ENCODE data around the gene TMEM81.

DNA sequence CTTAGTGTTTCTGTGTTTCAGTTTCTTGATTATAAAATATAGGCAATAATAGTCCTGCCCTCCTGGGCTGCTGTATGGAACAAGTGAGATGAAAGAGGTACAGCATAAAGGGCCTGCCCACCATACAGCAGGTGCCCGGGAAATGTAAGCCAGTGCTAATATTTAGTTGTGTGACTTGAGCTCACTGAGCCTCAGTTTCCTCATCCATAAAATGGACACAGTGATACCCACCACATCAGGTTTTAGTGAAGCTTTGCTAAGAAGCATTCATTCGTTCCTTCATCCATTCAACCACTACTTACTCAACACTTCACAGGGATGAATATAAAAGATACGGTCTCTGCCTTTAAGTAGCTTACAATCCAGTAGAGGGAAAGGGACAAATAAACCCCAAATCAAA is 21.4 kb downstream of the TMEM81 start:
- TF ChIP-seq, protein P1, sequence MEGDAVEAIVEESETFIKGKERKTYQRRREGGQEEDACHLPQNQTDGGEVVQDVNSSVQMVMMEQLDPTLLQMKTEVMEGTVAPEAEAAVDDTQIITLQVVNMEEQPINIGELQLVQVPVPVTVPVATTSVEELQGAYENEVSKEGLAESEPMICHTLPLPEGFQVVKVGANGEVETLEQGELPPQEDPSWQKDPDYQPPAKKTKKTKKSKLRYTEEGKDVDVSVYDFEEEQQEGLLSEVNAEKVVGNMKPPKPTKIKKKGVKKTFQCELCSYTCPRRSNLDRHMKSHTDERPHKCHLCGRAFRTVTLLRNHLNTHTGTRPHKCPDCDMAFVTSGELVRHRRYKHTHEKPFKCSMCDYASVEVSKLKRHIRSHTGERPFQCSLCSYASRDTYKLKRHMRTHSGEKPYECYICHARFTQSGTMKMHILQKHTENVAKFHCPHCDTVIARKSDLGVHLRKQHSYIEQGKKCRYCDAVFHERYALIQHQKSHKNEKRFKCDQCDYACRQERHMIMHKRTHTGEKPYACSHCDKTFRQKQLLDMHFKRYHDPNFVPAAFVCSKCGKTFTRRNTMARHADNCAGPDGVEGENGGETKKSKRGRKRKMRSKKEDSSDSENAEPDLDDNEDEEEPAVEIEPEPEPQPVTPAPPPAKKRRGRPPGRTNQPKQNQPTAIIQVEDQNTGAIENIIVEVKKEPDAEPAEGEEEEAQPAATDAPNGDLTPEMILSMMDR (conservative IDR thresholded peaks at IDR 0.05) = no peak
- TF ChIP-seq ZFX (IDR thresholded peaks at IDR 0.05) = no peak
